Measurements from ENCODE around the gene LTA.

DNA sequence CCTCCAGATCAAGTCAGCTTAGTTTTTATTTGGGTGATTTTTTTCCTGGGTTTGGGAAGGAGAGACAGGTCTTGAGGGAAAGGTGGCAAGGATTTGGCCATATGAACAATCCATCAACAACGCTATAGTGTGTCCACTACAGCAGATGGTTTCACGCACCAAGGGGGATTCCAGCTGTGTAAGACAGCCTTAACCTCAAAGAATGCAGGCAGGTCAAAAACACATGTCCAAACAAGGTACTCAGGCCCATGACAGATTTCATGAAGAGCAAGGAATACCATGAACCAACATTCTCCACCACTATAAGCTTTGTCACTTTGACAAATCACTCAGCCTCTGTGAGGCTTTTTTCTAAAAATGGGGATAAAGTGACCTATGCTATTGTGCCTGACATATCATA, 44.9 kb downstream of the LTA start:
- TF ChIP-seq, protein P1, sequence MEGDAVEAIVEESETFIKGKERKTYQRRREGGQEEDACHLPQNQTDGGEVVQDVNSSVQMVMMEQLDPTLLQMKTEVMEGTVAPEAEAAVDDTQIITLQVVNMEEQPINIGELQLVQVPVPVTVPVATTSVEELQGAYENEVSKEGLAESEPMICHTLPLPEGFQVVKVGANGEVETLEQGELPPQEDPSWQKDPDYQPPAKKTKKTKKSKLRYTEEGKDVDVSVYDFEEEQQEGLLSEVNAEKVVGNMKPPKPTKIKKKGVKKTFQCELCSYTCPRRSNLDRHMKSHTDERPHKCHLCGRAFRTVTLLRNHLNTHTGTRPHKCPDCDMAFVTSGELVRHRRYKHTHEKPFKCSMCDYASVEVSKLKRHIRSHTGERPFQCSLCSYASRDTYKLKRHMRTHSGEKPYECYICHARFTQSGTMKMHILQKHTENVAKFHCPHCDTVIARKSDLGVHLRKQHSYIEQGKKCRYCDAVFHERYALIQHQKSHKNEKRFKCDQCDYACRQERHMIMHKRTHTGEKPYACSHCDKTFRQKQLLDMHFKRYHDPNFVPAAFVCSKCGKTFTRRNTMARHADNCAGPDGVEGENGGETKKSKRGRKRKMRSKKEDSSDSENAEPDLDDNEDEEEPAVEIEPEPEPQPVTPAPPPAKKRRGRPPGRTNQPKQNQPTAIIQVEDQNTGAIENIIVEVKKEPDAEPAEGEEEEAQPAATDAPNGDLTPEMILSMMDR (conservative IDR thresholded peaks at IDR 0.05; ENCODE audit: low read length), result no peak
- no peak for TF ChIP-seq EZH2phosphoT487 (IDR thresholded peaks at IDR 0.05; ENCODE audit: borderline replicate concordance, low read depth, low read length)
